DMS 273 treated with DMSO at 0.1 percent for 48 hours (cell line): ENCODE data around the gene AGAP5.
"Not testable (repeated sequence)": the region's sequence is repeated elsewhere in the genome, so short reads cannot be mapped to it uniquely, and the experiment has no call there.

Source experiments
- DNase-seq: peaks from one replicate; lab custom pipeline; 2025; lab: John Stamatoyannopoulos, UW

AGAP5 gene

GRCh38 chr10:73714483-73714882, 16.6 kb upstream of the AGAP5 start:
- DNase-seq, result not testable (repeated sequence)

- DNase-seq, result not testable (repeated sequence)
These were observed 16.0 kb upstream of the AGAP5 start for GRCh38 chr10:73713912-73714311.

GRCh38 chr10:73711683-73712082, 13.8 kb upstream of the AGAP5 start:
- not testable (repeated sequence) for DNase-seq

GRCh38 chr10:73708122-73708521, 10.2 kb upstream of the AGAP5 start:
- DNase-seq, result not testable (repeated sequence)

- DNase-seq, result not testable (repeated sequence)
These were observed 9.7 kb upstream of the AGAP5 start for GRCh38 chr10:73707628-73708027.

- not testable (repeated sequence) for DNase-seq
These were observed 8.6 kb upstream of the AGAP5 start for GRCh38 chr10:73706488-73706887.

GRCh38 chr10:73705506-73706072, 7.7 kb upstream of the AGAP5 start:
- DNase-seq, result not testable (repeated sequence)

GRCh38 chr10:73703924-73704323, 6.0 kb upstream of the AGAP5 start:
- DNase-seq, result not testable (repeated sequence)

- not testable (repeated sequence) for DNase-seq
These were observed 910 bp upstream of the AGAP5 start for GRCh38 chr10:73698819-73699218.

GRCh38 chr10:73695302-73695701, 2.6 kb downstream of the AGAP5 start:
- not testable (repeated sequence) for DNase-seq

- not testable (repeated sequence) for DNase-seq
These were observed 7.2 kb downstream of the AGAP5 start for GRCh38 chr10:73690755-73691154.

- not testable (repeated sequence) for DNase-seq
These were observed 8.3 kb downstream of the AGAP5 start for GRCh38 chr10:73689596-73689995.

- not testable (repeated sequence) for DNase-seq
These were observed 10.3 kb downstream of the AGAP5 start for GRCh38 chr10:73687641-73688040.

- not testable (repeated sequence) for DNase-seq
These were observed 23.4 kb downstream of the AGAP5 start for GRCh38 chr10:73674546-73674945.

- not testable (repeated sequence) for DNase-seq
These were observed 29.5 kb downstream of the AGAP5 start for GRCh38 chr10:73668378-73668777.

- DNase-seq, result not testable (repeated sequence)
These were observed 31.6 kb downstream of the AGAP5 start for GRCh38 chr10:73666153-73666809.

- not testable (repeated sequence) for DNase-seq
These were observed 32.3 kb downstream of the AGAP5 start for GRCh38 chr10:73665581-73665980.

- not testable (repeated sequence) for DNase-seq
These were observed 33.5 kb downstream of the AGAP5 start for GRCh38 chr10:73664156-73665040.

GRCh38 chr10:73663621-73664020, 34.3 kb downstream of the AGAP5 start:
- DNase-seq, result not testable (repeated sequence)

GRCh38 chr10:73662705-73663104, 35.2 kb downstream of the AGAP5 start:
- not testable (repeated sequence) for DNase-seq

- no peak for DNase-seq
These were observed 42.0 kb downstream of the AGAP5 start, which contains the start of gene SYNPO2L for GRCh38 chr10:73655990-73656298. Gene SYNPO2L (minus strand): TSS chr10:73656029. CDS start chr10:73655922, 107 bp downstream.

- DNase-seq, result no peak
These were observed 42.5 kb downstream of the AGAP5 start for GRCh38 chr10:73655257-73655989.
